Neural cell (in vitro differentiated cells): ENCODE results near the gene ALPG. TPM values are rescaled to one million over a fixed set of nuclear protein-coding genes. Genes with fewer than 3 reads are reported as not detected.
"Not testable (repeated sequence)": the region's sequence is repeated elsewhere in the genome, so short reads cannot be mapped to it uniquely, and the experiment has no call there.

Experiments used
- H2AFZ ChIP-seq: fragments of 200-600, 300-800 bp; sonication (generic), shearing (Covaris generic); 2 replicates; pipeline ENCODE4 v1.6.0; 2014; ENCODE audit warnings: low read depth, mild to moderate bottlenecking, antibody characterized with exemption, low read length, moderate library complexity
- H3F3A ChIP-seq: fragments of 200-600 bp; shearing (Covaris generic); 2 replicates; pipeline ENCODE4 v1.6.1; 2016; ENCODE audit warnings: mild to moderate bottlenecking, moderate library complexity, mixed read lengths, antibody characterized with exemption, low read length; ENCODE audit not compliant: insufficient read depth, poor library complexity, severe bottlenecking
- H3K27ac ChIP-seq: fragments of 200-600, 300-800 bp; sonication (generic), shearing (Covaris generic); 2 replicates; pipeline ENCODE4 v1.5.1; 2014; ENCODE audit warnings: mild to moderate bottlenecking, low read length, moderate library complexity
- H3K27me3 ChIP-seq: fragments of 300-800, 200-600 bp; sonication (generic), shearing (Covaris generic); 2 replicates; pipeline ENCODE4 v1.6.0; 2014; ENCODE audit warnings: mild to moderate bottlenecking, low read depth, low read length, moderate library complexity; ENCODE audit not compliant: insufficient read depth
- H3K36me3 ChIP-seq: fragments of 300-800, 200-600 bp; sonication (generic), shearing (Covaris generic); 2 replicates; pipeline ENCODE4 v1.5.1; 2014; ENCODE audit warnings: mild to moderate bottlenecking, antibody characterized with exemption, low read length, moderate library complexity; ENCODE audit not compliant: insufficient read depth
- H3K4me2 ChIP-seq: fragments of 300-800, 200-600 bp; sonication (generic), shearing (Covaris generic); 2 replicates; pipeline ENCODE4 v1.6.0; 2014; ENCODE audit warnings: mild to moderate bottlenecking, low read length
- H3K4me3 ChIP-seq: fragments of 300-800, 200-600 bp; sonication (generic), shearing (Covaris generic); 2 replicates; pipeline ENCODE4 v1.5.1; 2014; ENCODE audit warnings: mild to moderate bottlenecking, low read length, moderate library complexity
- H3K79me2 ChIP-seq: fragments of 200-600 bp; shearing (Covaris generic); replicated peaks from 2 replicates; pipeline ENCODE4 v1.6.0; 2014; ENCODE audit warnings: mild to moderate bottlenecking, low read length, moderate library complexity; ENCODE audit not compliant: insufficient read depth
- H3K9ac ChIP-seq: fragments of 300-800, 200-600 bp; sonication (generic), shearing (Covaris generic); 2 replicates; pipeline ENCODE4 v1.6.1; 2016; ENCODE audit warnings: mild to moderate bottlenecking, low read length, mixed read lengths
- H3K9me2 ChIP-seq: fragments of 200-600 bp; shearing (Covaris generic); 2 replicates; pipeline ENCODE4 v1.6.1; 2016; ENCODE audit warnings: mild to moderate bottlenecking, low read length, mixed read lengths; ENCODE audit not compliant: insufficient read depth
- H3K9me3 ChIP-seq: fragments of 200-600, 300-800 bp; sonication (generic), shearing (Covaris generic); 2 replicates; pipeline ENCODE4 v1.6.1; 2016; ENCODE audit warnings: mild to moderate bottlenecking, mixed run types, low read length, moderate library complexity, mixed read lengths
- H4K20me1 ChIP-seq: fragments of 200-600 bp; shearing (Covaris generic); 2 replicates; pipeline ENCODE4 v1.6.1; 2016; ENCODE audit warnings: mild to moderate bottlenecking, mixed run types; ENCODE audit not compliant: insufficient read depth
- CTCF ChIP-seq: fragments of 450-650 bp; IDR thresholded peaks from 2 replicates; pipeline ENCODE4 v1.5.1; 2014; ENCODE audit warnings: antibody characterized with exemption, mild to moderate bottlenecking, moderate library complexity; ENCODE audit not compliant: poor library complexity, severe bottlenecking
- EP300 ChIP-seq: fragments of 450-650 bp; conservative IDR thresholded peaks from 2 replicates; pipeline ENCODE4 v1.6.1; 2014; ENCODE audit warnings: antibody characterized with exemption, mild to moderate bottlenecking, moderate library complexity; ENCODE audit not compliant: poor library complexity, severe bottlenecking
- EZH2 ChIP-seq: fragments of 200-600, 300-800 bp; shearing (Covaris generic), sonication (generic); IDR thresholded peaks from 2 replicates; pipeline ENCODE4 v1.6.1; 2014; ENCODE audit warnings: antibody characterized with exemption, low read length, borderline replicate concordance, mild to moderate bottlenecking; ENCODE audit not compliant: insufficient read depth, poor library complexity, severe bottlenecking
- MXI1 ChIP-seq: fragments of 450-650 bp; conservative IDR thresholded peaks from 2 replicates; pipeline ENCODE4 v1.6.1; 2014; ENCODE audit warnings: antibody characterized with exemption, mild to moderate bottlenecking; ENCODE audit not compliant: poor library complexity, severe bottlenecking
- POLR2AphosphoS5 ChIP-seq: IDR thresholded peaks from 2 replicates; pipeline ENCODE4 v1.6.1; 2012
- RAD21 ChIP-seq: fragments of 450-650 bp; conservative IDR thresholded peaks from 2 replicates; pipeline ENCODE4 v1.6.1; 2014; ENCODE audit warnings: antibody characterized with exemption, mild to moderate bottlenecking, moderate library complexity
- REST ChIP-seq: IDR thresholded peaks from 2 replicates; pipeline ENCODE4 v1.6.1; 2012; ENCODE audit warnings: borderline replicate concordance
- SMC3 ChIP-seq: fragments of 450-650 bp; conservative IDR thresholded peaks from 2 replicates; pipeline ENCODE4 v1.6.1; 2014; ENCODE audit warnings: antibody characterized with exemption, mild to moderate bottlenecking, moderate library complexity; ENCODE audit not compliant: poor library complexity
- TAF1 ChIP-seq: IDR thresholded peaks from 2 replicates; pipeline ENCODE4 v1.6.1; 2012; ENCODE audit warnings: low read depth
- polyA plus RNA-seq: library from polyadenylated mRNA; depleted of rRNA; stranded (reverse); fragments of >200 nt; gene quantifications from 2 replicates; pipeline ENCODE4 v1.2.3, GENCODE V29; 2014

Gene ALPG
- polyA plus RNA-seq, 1 donor from 2014 or later = not detected

GRCh38 chr2:232446266-232446777 is 39.7 kb downstream of the ALPG start:
- not testable (repeated sequence) for H3F3A ChIP-seq, H3K4me2 ChIP-seq, H3K79me2 ChIP-seq, H2AFZ ChIP-seq, H3K4me3 ChIP-seq, H3K36me3 ChIP-seq, H3K27ac ChIP-seq, H3K9me2 ChIP-seq, H3K9ac ChIP-seq, H3K27me3 ChIP-seq, H3K9me3 ChIP-seq, H4K20me1 ChIP-seq
- peak; percentile 55 for TF ChIP-seq RAD21
- peak; percentile 45 for TF ChIP-seq CTCF
- peak; percentile 70 for TF ChIP-seq SMC3

- no peaks in the 10 kb centered on the region for H3K9me3 ChIP-seq
- no peak overlapping the region for H3K27ac ChIP-seq
- H3K9ac ChIP-seq = no peak overlapping the region
- no peaks in the 10 kb centered on the region for H3K9me2 ChIP-seq
- H3K27me3 ChIP-seq = no peaks in the 10 kb centered on the region
- TF ChIP-seq CTCF = no peak
- TF ChIP-seq POLR2AphosphoS5 = no peak
- no peak for TF ChIP-seq SMC3
- no peak for TF ChIP-seq RAD21
- no peak for TF ChIP-seq TAF1
- no peak for TF ChIP-seq EZH2
- no peak for TF ChIP-seq MXI1
- TF ChIP-seq EP300 = no peak
- TF ChIP-seq REST = no peak
- H4K20me1 ChIP-seq = no peaks in the 10 kb centered on the region
- no peak overlapping the region for H3K4me3 ChIP-seq
- no peaks in the 10 kb centered on the region for H3K79me2 ChIP-seq
- no peaks in the 10 kb centered on the region for H3K36me3 ChIP-seq
- no peaks in the 10 kb centered on the region for H3F3A ChIP-seq
- H2AFZ ChIP-seq = no peak overlapping the region
- no peak overlapping the region for H3K4me2 ChIP-seq
Observed at GRCh38 chr2:232447091-232447620, 40.5 kb downstream of the ALPG start.
